Activated CD8-positive, alpha-beta memory T cell treated with anti-CD3 and anti-CD28 coated beads, Interleukin-2, amount 10 ng/mL, durations not matched to agents 7 days and 5 days (primary cell): ENCODE measurements around the gene CLUH. TPM values are rescaled to one million over a fixed set of nuclear protein-coding genes. Genes with fewer than 3 reads are reported as not detected.
A peak's percentile ranks its signal among the peaks of the same experiment; 100 is the strongest.

Experiments
- ATAC-seq: fragments of 150-1000 bp; cut with Tn5 transposase; one replicate; pipeline ENCODE4 v1.10.0; 2021; ENCODE audit warnings: moderate library complexity
- CTCF ChIA-PET: fragments of 350-600 bp; sonication (Branson Sonifier 250); formaldehyde crosslinking; loops from one replicate; lab custom pipeline; 2021; ENCODE audit warnings: antibody characterized with exemption; lab: Charles Lee
- DNase-seq: peaks from one replicate; pipeline ENCODE4 v3.0.0-alpha.2; 2020
- H3K27ac Mint-ChIP-seq: one replicate; pipeline ENCODE4 v1.8.0; 2021; ENCODE audit warnings: mild to moderate bottlenecking, mixed read lengths
- H3K27me3 Mint-ChIP-seq: one replicate; pipeline ENCODE4 v1.8.0; 2021; ENCODE audit warnings: mixed read lengths
- H3K36me3 Mint-ChIP-seq: one replicate; pipeline ENCODE4 v1.8.0; 2021; ENCODE audit warnings: mild to moderate bottlenecking, mixed read lengths
- H3K4me1 Mint-ChIP-seq: one replicate; pipeline ENCODE4 v1.8.0; 2021; ENCODE audit warnings: mixed read lengths
- H3K4me3 Mint-ChIP-seq: one replicate; pipeline ENCODE4 v1.8.0; 2021; ENCODE audit warnings: mild to moderate bottlenecking, moderate library complexity, mixed read lengths
- H3K9me3 Mint-ChIP-seq: one replicate; pipeline ENCODE4 v1.8.0; 2022; ENCODE audit warnings: low read depth, mixed read lengths
- total RNA-seq, 2 experiments: library from RNA; stranded (reverse); gene quantifications; one replicate each; pipeline ENCODE4 v1.2.3, GENCODE V29; 2021

CLUH gene
- total RNA-seq, 2 experiments from 2014 or later, result 65.0 to 81.1 TPM

GRCh38 chr17:2693561-2694380, 17.8 kb downstream of the CLUH start:
- Mint-ChIP-seq H3K27ac (no peak overlapping the region), H3K36me3 (peaks cover 17% of the 10 kb centered on the region), H3K9me3 (no peaks in the 10 kb centered on the region), H3K4me3 (no peak overlapping the region), H3K4me1 (peaks cover 11% of the 10 kb centered on the region), H3K27me3 (no peaks in the 10 kb centered on the region)
- DNase-seq (peak; percentile 40), ATAC-seq (no peak)
- CTCF ChIA-PET, result interaction anchor here (1.3 kb wide), 1 partner anchor 277 kb away, joined by 3 read pairs; no protein-coding TSS in a partner anchor

- H3K27ac Mint-ChIP-seq, result no peak overlapping the region
These were observed 18.8 kb downstream of the CLUH start for GRCh38 chr17:2692781-2693135.

GRCh38 chr17:2691965-2692780, 19.4 kb downstream of the CLUH start:
- CTCF ChIA-PET, result no interaction called here
- DNase-seq, result peak; percentile 39

More at GRCh38 chr17:2692781-2693135, 18.8 kb downstream of the CLUH start:
- DNase-seq (no peak), ATAC-seq (no peak)
- Mint-ChIP-seq H3K27me3 (no peaks in the 10 kb centered on the region), H3K4me3 (no peak overlapping the region), H3K9me3 (no peaks in the 10 kb centered on the region), H3K36me3 (peaks cover 14% of the 10 kb centered on the region), H3K4me1 (peaks cover 18% of the 10 kb centered on the region)
- CTCF ChIA-PET, result no interaction called here

GRCh38 chr17:2691069-2691871, 20.3 kb downstream of the CLUH start:
- no peak overlapping the region for H3K27ac Mint-ChIP-seq
- CTCF ChIA-PET, result no interaction called here
- H3K4me3 Mint-ChIP-seq, result no peak overlapping the region
- H3K36me3 Mint-ChIP-seq, result peaks cover 11% of the 10 kb centered on the region
- H3K9me3 Mint-ChIP-seq, result no peaks in the 10 kb centered on the region
- no peak for ATAC-seq
- no peaks in the 10 kb centered on the region for H3K27me3 Mint-ChIP-seq
- DNase-seq, result peak; percentile 37
- peaks cover 21% of the 10 kb centered on the region for H3K4me1 Mint-ChIP-seq

More at GRCh38 chr17:2691965-2692780, 19.4 kb downstream of the CLUH start:
- Mint-ChIP-seq H3K27me3 (no peaks in the 10 kb centered on the region), H3K9me3 (no peaks in the 10 kb centered on the region), H3K4me1 (peaks cover 21% of the 10 kb centered on the region), H3K36me3 (peaks cover 14% of the 10 kb centered on the region), H3K4me3 (no peak overlapping the region), H3K27ac (no peak overlapping the region)
- no peak for ATAC-seq

GRCh38 chr17:2690165-2691068, 21.1 kb downstream of the CLUH start:
- Mint-ChIP-seq H3K27me3 (no peaks in the 10 kb centered on the region), H3K4me1 (peaks cover 21% of the 10 kb centered on the region), H3K9me3 (no peaks in the 10 kb centered on the region), H3K4me3 (no peak overlapping the region), H3K27ac (no peak overlapping the region), H3K36me3 (peaks cover 11% of the 10 kb centered on the region)
- DNase-seq, result peak; percentile 38
- ATAC-seq, result no peak
- CTCF ChIA-PET, result no interaction called here

GRCh38 chr17:2689411-2690164, 22.0 kb downstream of the CLUH start:
- CTCF ChIA-PET, result interaction anchor here (1.0 kb wide), 1 partner anchor 257 kb away, joined by 3 read pairs; no protein-coding TSS in a partner anchor
- peaks cover 11% of the 10 kb centered on the region for H3K36me3 Mint-ChIP-seq
- ATAC-seq, result peak; percentile 59
- peaks cover 21% of the 10 kb centered on the region for H3K4me1 Mint-ChIP-seq
- H3K9me3 Mint-ChIP-seq, result no peaks in the 10 kb centered on the region
- H3K27ac Mint-ChIP-seq, result peak overlapping the region; percentile 78
- no peaks in the 10 kb centered on the region for H3K27me3 Mint-ChIP-seq
- peak overlapping the region; percentile 38 for H3K4me3 Mint-ChIP-seq
- DNase-seq, result peak; percentile 78

GRCh38 chr17:2688351-2689342, 22.9 kb downstream of the CLUH start:
- ATAC-seq (no peak), DNase-seq (no peak)
- Mint-ChIP-seq H3K36me3 (peaks cover 14% of the 10 kb centered on the region), H3K9me3 (no peaks in the 10 kb centered on the region), H3K4me3 (peak overlapping the region; percentile 38), H3K27me3 (no peaks in the 10 kb centered on the region), H3K4me1 (peaks cover 17% of the 10 kb centered on the region), H3K27ac (peak overlapping the region; percentile 78)
- CTCF ChIA-PET, result interaction anchor here (0.6 to 1.0 kb wide), 2 partner anchors 76 to 256 kb away, joined by 3 read pairs; no protein-coding TSS in a partner anchor

- no peaks in the 10 kb centered on the region for H3K9me3 Mint-ChIP-seq
- CTCF ChIA-PET, result interaction anchor here (1.0 to 1.3 kb wide), 2 partner anchors 11 to 13 kb away, joined by 4 read pairs; no protein-coding TSS in a partner anchor
These were observed 24.5 kb downstream of the CLUH start for GRCh38 chr17:2687074-2687418.

GRCh38 chr17:2685696-2686095, 25.9 kb downstream of the CLUH start:
- no peak overlapping the region for H3K4me3 Mint-ChIP-seq
- H3K4me1 Mint-ChIP-seq, result peaks cover 17% of the 10 kb centered on the region
- no peaks in the 10 kb centered on the region for H3K27me3 Mint-ChIP-seq
- ATAC-seq (no peak), DNase-seq (no peak)
- no peaks in the 10 kb centered on the region for H3K9me3 Mint-ChIP-seq
- CTCF ChIA-PET, result interaction anchor here (1.3 kb wide), 1 partner anchor 12 kb away, joined by 4 read pairs; no protein-coding TSS in a partner anchor
- no peak overlapping the region for H3K27ac Mint-ChIP-seq
- peaks cover 28% of the 10 kb centered on the region for H3K36me3 Mint-ChIP-seq

More at GRCh38 chr17:2687074-2687418, 24.5 kb downstream of the CLUH start:
- no peak for ATAC-seq
- Mint-ChIP-seq H3K4me3 (no peak overlapping the region), H3K27ac (peak overlapping the region; percentile 69), H3K36me3 (peaks cover 25% of the 10 kb centered on the region), H3K4me1 (peaks cover 17% of the 10 kb centered on the region), H3K27me3 (no peaks in the 10 kb centered on the region)
- DNase-seq, result no peak

- peaks cover 36% of the 10 kb centered on the region for H3K36me3 Mint-ChIP-seq
- CTCF ChIA-PET, result no interaction called here
These were observed 27.0 kb downstream of the CLUH start for GRCh38 chr17:2684549-2684948.

GRCh38 chr17:2683912-2684311, 27.7 kb downstream of the CLUH start:
- no peak overlapping the region for H3K4me3 Mint-ChIP-seq
- H3K27me3 Mint-ChIP-seq, result no peaks in the 10 kb centered on the region
- DNase-seq, result no peak
- peaks cover 37% of the 10 kb centered on the region for H3K36me3 Mint-ChIP-seq
- H3K4me1 Mint-ChIP-seq, result peaks cover 13% of the 10 kb centered on the region
- ATAC-seq, result no peak
- H3K9me3 Mint-ChIP-seq, result no peaks in the 10 kb centered on the region
- CTCF ChIA-PET, result interaction anchor here (0.8 kb wide), 1 partner anchor 22 kb away, joined by 5 read pairs; no protein-coding TSS in a partner anchor
- no peak overlapping the region for H3K27ac Mint-ChIP-seq

More at GRCh38 chr17:2684549-2684948, 27.0 kb downstream of the CLUH start:
- no peaks in the 10 kb centered on the region for H3K27me3 Mint-ChIP-seq
- DNase-seq (no peak), ATAC-seq (no peak)
- H3K4me1 Mint-ChIP-seq, result peaks cover 17% of the 10 kb centered on the region
- H3K27ac Mint-ChIP-seq, result no peak overlapping the region
- H3K4me3 Mint-ChIP-seq, result no peak overlapping the region
- no peaks in the 10 kb centered on the region for H3K9me3 Mint-ChIP-seq
